GM23338 (cell line): ENCODE data around the gene MMP17. TPM values are rescaled to one million over a fixed set of nuclear protein-coding genes. Genes with fewer than 3 reads are reported as not detected.

ENCODE experiments used
- ATAC-seq: fragments of 200-7000 bp; cut with Tn5 transposase; 3 replicates; pipeline ENCODE4 v1.9.1; 2020
- DNase-seq: peaks from one replicate; pipeline ENCODE4 v3.0.0-alpha.2; 2015; ENCODE audit warnings: low spot score
- H2AFZ ChIP-seq: fragments of 200-600 bp; sonication (generic); 2 replicates; pipeline ENCODE4 v1.8.0; 2016; ENCODE audit warnings: antibody characterized with exemption, mild to moderate bottlenecking, moderate library complexity
- H3F3A ChIP-seq: fragments of 200-600 bp; sonication (generic); replicated peaks from 2 replicates; pipeline ENCODE4 v1.8.0; 2017; ENCODE audit warnings: antibody characterized with exemption, mixed run types, low read depth
- H3K27ac ChIP-seq: fragments of 200-600 bp; sonication (generic); 2 replicates; pipeline ENCODE4 v1.6.1; 2016; ENCODE audit warnings: low read depth
- H3K27me3 ChIP-seq: fragments of 200-600 bp; sonication (generic); 2 replicates; pipeline ENCODE4 v1.8.0; 2016; ENCODE audit warnings: mild to moderate bottlenecking, mixed run types, moderate library complexity; ENCODE audit not compliant: insufficient read depth
- H3K36me3 ChIP-seq: fragments of 200-600 bp; sonication (generic); 2 replicates; pipeline ENCODE4 v1.8.0; 2016; ENCODE audit warnings: mild to moderate bottlenecking; ENCODE audit not compliant: insufficient read depth
- H3K4me1 ChIP-seq: fragments of 200-600 bp; sonication (generic); 2 replicates; pipeline ENCODE4 v1.8.0; 2016; ENCODE audit warnings: mild to moderate bottlenecking, moderate library complexity; ENCODE audit not compliant: insufficient read depth
- H3K4me2 ChIP-seq: fragments of 200-600 bp; sonication (generic); 2 replicates; pipeline ENCODE4 v1.7.1; 2017; ENCODE audit warnings: mixed run types
- H3K4me3 ChIP-seq: fragments of 200-600 bp; sonication (generic); 2 replicates; pipeline ENCODE4 v1.6.1; 2016; ENCODE audit warnings: mixed run types
- H3K79me2 ChIP-seq: fragments of 200-600 bp; sonication (generic); replicated peaks from 2 replicates; pipeline ENCODE4 v1.8.0; 2017; ENCODE audit warnings: mild to moderate bottlenecking; ENCODE audit not compliant: insufficient read depth
- H3K9me2 ChIP-seq: fragments of 200-600 bp; sonication (generic); 2 replicates; pipeline ENCODE4 v1.8.0; 2017; ENCODE audit not compliant: insufficient read depth
- H4K20me1 ChIP-seq: fragments of 200-600 bp; sonication (generic); replicated peaks from 2 replicates; pipeline ENCODE4 v1.8.0; 2017; ENCODE audit warnings: mild to moderate bottlenecking; ENCODE audit not compliant: insufficient read depth
- H3K27ac Mint-ChIP-seq: 2 replicates; pipeline ENCODE4 v1.8.0; 2020; ENCODE audit warnings: inconsistent platforms, mild to moderate bottlenecking, moderate library complexity, mixed read lengths
- H3K27me3 Mint-ChIP-seq: 3 replicates; pipeline ENCODE4 v1.8.0; 2022; ENCODE audit warnings: low read depth, mild to moderate bottlenecking, moderate library complexity, mixed read lengths, inconsistent platforms; ENCODE audit not compliant: insufficient read depth, poor library complexity
- H3K36me3 Mint-ChIP-seq: 3 replicates; pipeline ENCODE4 v1.8.0; 2021; ENCODE audit warnings: low read depth, mild to moderate bottlenecking, inconsistent platforms, moderate library complexity, mixed read lengths
- H3K4me1 Mint-ChIP-seq: 3 replicates; pipeline ENCODE4 v1.8.0; 2020; ENCODE audit warnings: mild to moderate bottlenecking, inconsistent platforms, mixed read lengths
- H3K4me3 Mint-ChIP-seq: 3 replicates; pipeline ENCODE4 v1.8.0; 2021; ENCODE audit warnings: moderate library complexity, mild to moderate bottlenecking, inconsistent platforms, mixed read lengths
- H3K9me3 Mint-ChIP-seq: 3 replicates; pipeline ENCODE4 v1.8.0; 2020; ENCODE audit warnings: moderate library complexity, mild to moderate bottlenecking, inconsistent platforms, mixed read lengths
- CREB1 ChIP-seq: fragments of 250-450 bp; sonication (Bioruptor Pico); IDR thresholded peaks from 2 replicates; pipeline ENCODE4 v1.5.0; 2020; ENCODE audit warnings: low read depth, mild to moderate bottlenecking, moderate library complexity
- EZH2 ChIP-seq: fragments of 200-600 bp; sonication (generic); IDR thresholded peaks from one replicate; pipeline ENCODE4 v1.8.0; 2017; ENCODE audit warnings: antibody characterized with exemption, mild to moderate bottlenecking, low read depth; ENCODE audit not compliant: unreplicated experiment
- EZH2phosphoT487 ChIP-seq: fragments of 200-600 bp; sonication (generic); IDR thresholded peaks from one replicate; pipeline ENCODE4 v1.8.1; 2018; ENCODE audit warnings: antibody characterized with exemption; ENCODE audit not compliant: unreplicated experiment
- JUNB ChIP-seq: IDR thresholded peaks from one replicate; pipeline ENCODE4 v1.6.1; 2016; ENCODE audit warnings: antibody characterized with exemption; ENCODE audit not compliant: unreplicated experiment
- NANOG ChIP-seq: IDR thresholded peaks from 2 replicates; pipeline ENCODE4 v1.6.1; 2016; ENCODE audit warnings: antibody characterized with exemption, borderline replicate concordance
- POLR2AphosphoS5 ChIP-seq: IDR thresholded peaks from 2 replicates; pipeline ENCODE4 v1.6.1; 2016; ENCODE audit warnings: antibody characterized with exemption, low read depth
- STAT1 ChIP-seq: IDR thresholded peaks from one replicate; pipeline ENCODE4 v1.6.1; 2016; ENCODE audit warnings: antibody characterized with exemption; ENCODE audit not compliant: unreplicated experiment
- ZNF114 ChIP-seq: fragments of 250-450 bp; sonication (Bioruptor Pico); IDR thresholded peaks from 2 replicates; pipeline ENCODE4 v1.5.0; 2020; ENCODE audit warnings: mild to moderate bottlenecking, moderate library complexity
- ZNF331 ChIP-seq: fragments of 250-450 bp; sonication (Bioruptor Pico); IDR thresholded peaks from 2 replicates; pipeline ENCODE4 v1.5.0; 2020; ENCODE audit warnings: low read depth, mild to moderate bottlenecking, moderate library complexity
- polyA plus RNA-seq: library from polyadenylated mRNA; unstranded; fragments of >200 nt; fragmentation: Nextera tagmentation; extraction: Ambion mirVana; gene quantifications from 2 replicates; pipeline ENCODE4 v1.2.1, GENCODE V29; 2016
- total RNA-seq: library from RNA; depleted of rRNA; stranded (reverse); fragments of >200 nt; shearing (Covaris generic); gene quantifications from 2 replicates; pipeline ENCODE4 v1.2.3, GENCODE V29; 2014
- TF ChIP-seq, protein P1 (sequence below): fragments of 250-450 bp; sonication (Bioruptor Pico); IDR thresholded peaks from 2 replicates; pipeline ENCODE4 v1.5.0; 2020; ENCODE audit warnings: mild to moderate bottlenecking, moderate library complexity
- TF ChIP-seq, protein P2 (sequence below): IDR thresholded peaks from one replicate; pipeline ENCODE4 v1.6.1; 2018; ENCODE audit warnings: antibody characterized with exemption; ENCODE audit not compliant: unreplicated experiment
- TF ChIP-seq, protein P3 (sequence below): IDR thresholded peaks from 2 replicates; pipeline ENCODE4 v1.6.1; 2016; ENCODE audit warnings: antibody characterized with exemption
- TF ChIP-seq, protein P4 (sequence below), 2 experiments: fragments of 200-600 bp in 1 of 2; sonication (generic) in 1 of 2; conservative IDR thresholded peaks; 2 replicates each; pipeline versions ENCODE4 v1.5.1 to v1.6.1; 2016 to 2017; ENCODE audit warnings: antibody characterized with exemption in 2 of 2, low read depth in 2 of 2, mild to moderate bottlenecking in 2 of 2, moderate library complexity in 1 of 2

MMP17 gene
- total and polyA plus RNA-seq, 2 experiments from 2014 or later: 10.4 to 48.5 TPM

DNA sequence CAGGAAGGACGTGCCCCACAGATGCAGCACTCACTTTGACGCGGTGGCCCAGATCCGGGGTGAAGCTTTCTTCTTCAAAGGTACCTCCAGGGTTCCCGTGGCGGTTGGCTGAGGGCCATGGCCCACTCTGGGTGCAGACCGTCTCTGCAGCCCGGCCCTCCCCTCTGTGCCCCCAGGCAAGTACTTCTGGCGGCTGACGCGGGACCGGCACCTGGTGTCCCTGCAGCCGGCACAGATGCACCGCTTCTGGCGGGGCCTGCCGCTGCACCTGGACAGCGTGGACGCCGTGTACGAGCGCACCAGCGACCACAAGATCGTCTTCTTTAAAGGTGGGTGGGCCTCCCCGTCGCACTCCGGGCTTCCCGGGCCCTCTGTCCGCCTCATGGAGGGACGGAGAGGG lies 16.9 kb downstream of the MMP17 start:
- Histone ChIP-seq H3K4me2 (no peak overlapping the region), H2AFZ (no peak overlapping the region), H3K4me3 (no peak overlapping the region), H3K36me3 (no peaks in the 10 kb centered on the region), H3K27ac (no peak overlapping the region), H3K9me2 (no peaks in the 10 kb centered on the region), H3F3A (no peaks in the 10 kb centered on the region), H3K4me1 (no peaks in the 10 kb centered on the region), H4K20me1 (no peaks in the 10 kb centered on the region), H3K79me2 (no peaks in the 10 kb centered on the region), H3K27me3 (no peaks in the 10 kb centered on the region)
- Mint-ChIP-seq H3K9me3 (no peaks in the 10 kb centered on the region), H3K36me3 (peaks cover 84% of the 10 kb centered on the region), H3K4me3 (no peak overlapping the region), H3K27ac (no peak overlapping the region), H3K4me1 (no peaks in the 10 kb centered on the region; the same call in 2 of the 3 replicates), H3K27me3 (peaks cover 7% of the 10 kb centered on the region)
- ATAC-seq (no peak), DNase-seq (no peak)
- TF ChIP-seq POLR2AphosphoS5 (no peak), ZNF331 (CRISPR knock-in tag) (no peak), STAT1 (no peak), EZH2phosphoT487 (no peak), ZNF114 (CRISPR knock-in tag) (no peak), EZH2 (no peak), JUNB (no peak), NANOG (no peak), CREB1 (no peak)
- TF ChIP-seq, protein P1, sequence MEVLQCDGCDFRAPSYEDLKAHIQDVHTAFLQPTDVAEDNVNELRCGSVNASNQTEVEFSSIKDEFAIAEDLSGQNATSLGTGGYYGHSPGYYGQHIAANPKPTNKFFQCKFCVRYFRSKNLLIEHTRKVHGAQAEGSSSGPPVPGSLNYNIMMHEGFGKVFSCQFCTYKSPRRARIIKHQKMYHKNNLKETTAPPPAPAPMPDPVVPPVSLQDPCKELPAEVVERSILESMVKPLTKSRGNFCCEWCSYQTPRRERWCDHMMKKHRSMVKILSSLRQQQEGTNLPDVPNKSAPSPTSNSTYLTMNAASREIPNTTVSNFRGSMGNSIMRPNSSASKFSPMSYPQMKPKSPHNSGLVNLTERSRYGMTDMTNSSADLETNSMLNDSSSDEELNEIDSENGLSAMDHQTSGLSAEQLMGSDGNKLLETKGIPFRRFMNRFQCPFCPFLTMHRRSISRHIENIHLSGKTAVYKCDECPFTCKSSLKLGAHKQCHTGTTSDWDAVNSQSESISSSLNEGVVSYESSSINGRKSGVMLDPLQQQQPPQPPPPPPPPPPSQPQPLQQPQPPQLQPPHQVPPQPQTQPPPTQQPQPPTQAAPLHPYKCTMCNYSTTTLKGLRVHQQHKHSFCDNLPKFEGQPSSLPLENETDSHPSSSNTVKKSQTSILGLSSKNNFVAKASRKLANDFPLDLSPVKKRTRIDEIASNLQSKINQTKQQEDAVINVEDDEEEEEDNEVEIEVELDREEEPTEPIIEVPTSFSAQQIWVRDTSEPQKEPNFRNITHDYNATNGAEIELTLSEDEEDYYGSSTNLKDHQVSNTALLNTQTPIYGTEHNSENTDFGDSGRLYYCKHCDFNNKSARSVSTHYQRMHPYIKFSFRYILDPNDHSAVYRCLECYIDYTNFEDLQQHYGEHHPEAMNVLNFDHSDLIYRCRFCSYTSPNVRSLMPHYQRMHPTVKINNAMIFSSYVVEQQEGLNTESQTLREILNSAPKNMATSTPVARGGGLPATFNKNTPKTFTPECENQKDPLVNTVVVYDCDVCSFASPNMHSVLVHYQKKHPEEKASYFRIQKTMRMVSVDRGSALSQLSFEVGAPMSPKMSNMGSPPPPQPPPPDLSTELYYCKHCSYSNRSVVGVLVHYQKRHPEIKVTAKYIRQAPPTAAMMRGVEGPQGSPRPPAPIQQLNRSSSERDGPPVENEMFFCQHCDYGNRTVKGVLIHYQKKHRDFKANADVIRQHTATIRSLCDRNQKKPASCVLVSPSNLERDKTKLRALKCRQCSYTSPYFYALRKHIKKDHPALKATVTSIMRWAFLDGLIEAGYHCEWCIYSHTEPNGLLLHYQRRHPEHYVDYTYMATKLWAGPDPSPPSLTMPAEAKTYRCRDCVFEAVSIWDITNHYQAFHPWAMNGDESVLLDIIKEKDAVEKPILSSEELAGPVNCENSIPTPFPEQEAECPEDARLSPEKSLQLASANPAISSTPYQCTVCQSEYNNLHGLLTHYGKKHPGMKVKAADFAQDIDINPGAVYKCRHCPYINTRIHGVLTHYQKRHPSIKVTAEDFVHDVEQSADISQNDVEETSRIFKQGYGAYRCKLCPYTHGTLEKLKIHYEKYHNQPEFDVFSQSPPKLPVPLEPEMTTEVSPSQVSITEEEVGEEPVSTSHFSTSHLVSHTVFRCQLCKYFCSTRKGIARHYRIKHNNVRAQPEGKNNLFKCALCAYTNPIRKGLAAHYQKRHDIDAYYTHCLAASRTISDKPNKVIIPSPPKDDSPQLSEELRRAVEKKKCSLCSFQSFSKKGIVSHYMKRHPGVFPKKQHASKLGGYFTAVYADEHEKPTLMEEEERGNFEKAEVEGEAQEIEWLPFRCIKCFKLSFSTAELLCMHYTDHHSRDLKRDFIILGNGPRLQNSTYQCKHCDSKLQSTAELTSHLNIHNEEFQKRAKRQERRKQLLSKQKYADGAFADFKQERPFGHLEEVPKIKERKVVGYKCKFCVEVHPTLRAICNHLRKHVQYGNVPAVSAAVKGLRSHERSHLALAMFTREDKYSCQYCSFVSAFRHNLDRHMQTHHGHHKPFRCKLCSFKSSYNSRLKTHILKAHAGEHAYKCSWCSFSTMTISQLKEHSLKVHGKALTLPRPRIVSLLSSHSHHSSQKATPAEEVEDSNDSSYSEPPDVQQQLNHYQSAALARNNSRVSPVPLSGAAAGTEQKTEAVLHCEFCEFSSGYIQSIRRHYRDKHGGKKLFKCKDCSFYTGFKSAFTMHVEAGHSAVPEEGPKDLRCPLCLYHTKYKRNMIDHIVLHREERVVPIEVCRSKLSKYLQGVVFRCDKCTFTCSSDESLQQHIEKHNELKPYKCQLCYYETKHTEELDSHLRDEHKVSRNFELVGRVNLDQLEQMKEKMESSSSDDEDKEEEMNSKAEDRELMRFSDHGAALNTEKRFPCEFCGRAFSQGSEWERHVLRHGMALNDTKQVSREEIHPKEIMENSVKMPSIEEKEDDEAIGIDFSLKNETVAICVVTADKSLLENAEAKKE (CRISPR knock-in tag): no peak
- TF ChIP-seq, protein P2, sequence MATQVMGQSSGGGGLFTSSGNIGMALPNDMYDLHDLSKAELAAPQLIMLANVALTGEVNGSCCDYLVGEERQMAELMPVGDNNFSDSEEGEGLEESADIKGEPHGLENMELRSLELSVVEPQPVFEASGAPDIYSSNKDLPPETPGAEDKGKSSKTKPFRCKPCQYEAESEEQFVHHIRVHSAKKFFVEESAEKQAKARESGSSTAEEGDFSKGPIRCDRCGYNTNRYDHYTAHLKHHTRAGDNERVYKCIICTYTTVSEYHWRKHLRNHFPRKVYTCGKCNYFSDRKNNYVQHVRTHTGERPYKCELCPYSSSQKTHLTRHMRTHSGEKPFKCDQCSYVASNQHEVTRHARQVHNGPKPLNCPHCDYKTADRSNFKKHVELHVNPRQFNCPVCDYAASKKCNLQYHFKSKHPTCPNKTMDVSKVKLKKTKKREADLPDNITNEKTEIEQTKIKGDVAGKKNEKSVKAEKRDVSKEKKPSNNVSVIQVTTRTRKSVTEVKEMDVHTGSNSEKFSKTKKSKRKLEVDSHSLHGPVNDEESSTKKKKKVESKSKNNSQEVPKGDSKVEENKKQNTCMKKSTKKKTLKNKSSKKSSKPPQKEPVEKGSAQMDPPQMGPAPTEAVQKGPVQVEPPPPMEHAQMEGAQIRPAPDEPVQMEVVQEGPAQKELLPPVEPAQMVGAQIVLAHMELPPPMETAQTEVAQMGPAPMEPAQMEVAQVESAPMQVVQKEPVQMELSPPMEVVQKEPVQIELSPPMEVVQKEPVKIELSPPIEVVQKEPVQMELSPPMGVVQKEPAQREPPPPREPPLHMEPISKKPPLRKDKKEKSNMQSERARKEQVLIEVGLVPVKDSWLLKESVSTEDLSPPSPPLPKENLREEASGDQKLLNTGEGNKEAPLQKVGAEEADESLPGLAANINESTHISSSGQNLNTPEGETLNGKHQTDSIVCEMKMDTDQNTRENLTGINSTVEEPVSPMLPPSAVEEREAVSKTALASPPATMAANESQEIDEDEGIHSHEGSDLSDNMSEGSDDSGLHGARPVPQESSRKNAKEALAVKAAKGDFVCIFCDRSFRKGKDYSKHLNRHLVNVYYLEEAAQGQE: no peak
- TF ChIP-seq, protein P3, sequence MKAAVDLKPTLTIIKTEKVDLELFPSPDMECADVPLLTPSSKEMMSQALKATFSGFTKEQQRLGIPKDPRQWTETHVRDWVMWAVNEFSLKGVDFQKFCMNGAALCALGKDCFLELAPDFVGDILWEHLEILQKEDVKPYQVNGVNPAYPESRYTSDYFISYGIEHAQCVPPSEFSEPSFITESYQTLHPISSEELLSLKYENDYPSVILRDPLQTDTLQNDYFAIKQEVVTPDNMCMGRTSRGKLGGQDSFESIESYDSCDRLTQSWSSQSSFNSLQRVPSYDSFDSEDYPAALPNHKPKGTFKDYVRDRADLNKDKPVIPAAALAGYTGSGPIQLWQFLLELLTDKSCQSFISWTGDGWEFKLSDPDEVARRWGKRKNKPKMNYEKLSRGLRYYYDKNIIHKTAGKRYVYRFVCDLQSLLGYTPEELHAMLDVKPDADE: no peak
- TF ChIP-seq, protein P4, sequence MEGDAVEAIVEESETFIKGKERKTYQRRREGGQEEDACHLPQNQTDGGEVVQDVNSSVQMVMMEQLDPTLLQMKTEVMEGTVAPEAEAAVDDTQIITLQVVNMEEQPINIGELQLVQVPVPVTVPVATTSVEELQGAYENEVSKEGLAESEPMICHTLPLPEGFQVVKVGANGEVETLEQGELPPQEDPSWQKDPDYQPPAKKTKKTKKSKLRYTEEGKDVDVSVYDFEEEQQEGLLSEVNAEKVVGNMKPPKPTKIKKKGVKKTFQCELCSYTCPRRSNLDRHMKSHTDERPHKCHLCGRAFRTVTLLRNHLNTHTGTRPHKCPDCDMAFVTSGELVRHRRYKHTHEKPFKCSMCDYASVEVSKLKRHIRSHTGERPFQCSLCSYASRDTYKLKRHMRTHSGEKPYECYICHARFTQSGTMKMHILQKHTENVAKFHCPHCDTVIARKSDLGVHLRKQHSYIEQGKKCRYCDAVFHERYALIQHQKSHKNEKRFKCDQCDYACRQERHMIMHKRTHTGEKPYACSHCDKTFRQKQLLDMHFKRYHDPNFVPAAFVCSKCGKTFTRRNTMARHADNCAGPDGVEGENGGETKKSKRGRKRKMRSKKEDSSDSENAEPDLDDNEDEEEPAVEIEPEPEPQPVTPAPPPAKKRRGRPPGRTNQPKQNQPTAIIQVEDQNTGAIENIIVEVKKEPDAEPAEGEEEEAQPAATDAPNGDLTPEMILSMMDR (conservative IDR thresholded peaks at IDR 0.05; ENCODE audit: low read depth in 2 of 2): no peak
